HG02840 (cell line): ENCODE measurements around the gene RABGAP1L.
"Not testable (repeated sequence)": the region's sequence is repeated elsewhere in the genome, so short reads cannot be mapped to it uniquely, and the experiment has no call there.

Experiments
- ATAC-seq: cut with Tn5 transposase; IDR thresholded peaks from one replicate; pipeline ENCODE4 v1.9.1; 2021; ENCODE audit warnings: mild to moderate bottlenecking, moderate library complexity, moderate number of reproducible peaks; ENCODE audit not compliant: unreplicated experiment, low FRiP score

The RABGAP1L gene

DNA sequence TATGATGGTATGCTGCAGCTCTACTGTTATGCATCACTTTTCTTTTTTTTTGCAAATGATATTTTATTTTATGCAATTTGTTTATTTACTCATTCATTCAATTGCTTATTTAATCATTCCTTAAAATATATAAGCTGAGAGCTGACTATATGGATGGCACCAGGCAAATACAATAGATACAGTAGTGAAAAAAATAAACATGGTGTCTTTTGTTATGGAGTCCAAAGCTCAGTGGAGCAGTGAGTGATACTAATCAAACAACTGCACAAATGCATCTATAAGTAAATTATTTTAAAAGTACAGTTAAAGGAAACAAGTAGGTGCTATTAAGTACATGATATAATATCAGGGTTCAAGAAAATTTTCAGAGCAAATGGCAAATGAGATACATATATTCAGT lies 534.2 kb downstream of the RABGAP1L start:
- not testable (repeated sequence) for ATAC-seq

DNA sequence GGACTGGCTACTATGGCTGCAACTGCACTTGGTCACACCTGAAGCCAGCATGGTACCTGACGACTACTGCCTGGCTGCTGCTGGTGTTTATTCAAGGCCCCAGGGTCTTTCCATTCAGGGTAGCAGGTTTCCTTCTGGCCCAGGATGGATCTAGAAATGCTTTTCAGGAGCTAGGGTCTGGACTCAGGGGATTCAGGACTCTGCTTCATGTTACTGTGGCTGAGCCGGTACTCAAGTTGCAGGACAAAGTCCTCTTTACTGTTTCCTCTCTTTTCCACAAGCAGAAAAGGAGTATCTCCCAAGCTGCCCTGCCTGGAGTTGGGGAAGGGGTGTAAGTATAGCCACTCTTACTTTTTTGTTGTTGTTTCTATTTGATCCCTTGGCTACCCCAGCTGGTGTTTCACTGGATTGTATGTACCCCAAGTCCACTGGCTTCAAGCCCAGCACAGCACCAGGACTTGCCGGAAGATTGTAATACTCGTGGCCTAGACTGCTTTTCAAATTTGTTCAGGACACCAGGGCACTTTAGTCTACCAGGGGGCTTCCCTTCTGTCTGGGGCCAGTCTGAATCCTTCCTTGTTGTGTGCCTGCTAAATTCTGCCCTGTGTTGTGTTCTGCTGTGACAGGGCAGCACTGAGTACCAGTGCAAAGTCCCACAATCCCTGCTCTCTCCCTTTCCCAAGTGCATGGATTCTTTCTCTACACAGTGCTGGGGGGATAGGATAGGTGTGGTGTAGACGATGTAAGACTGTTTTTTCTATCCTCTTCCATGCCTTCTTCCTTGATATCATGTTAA lies 536.9 kb downstream of the RABGAP1L start:
- no peak for ATAC-seq

DNA sequence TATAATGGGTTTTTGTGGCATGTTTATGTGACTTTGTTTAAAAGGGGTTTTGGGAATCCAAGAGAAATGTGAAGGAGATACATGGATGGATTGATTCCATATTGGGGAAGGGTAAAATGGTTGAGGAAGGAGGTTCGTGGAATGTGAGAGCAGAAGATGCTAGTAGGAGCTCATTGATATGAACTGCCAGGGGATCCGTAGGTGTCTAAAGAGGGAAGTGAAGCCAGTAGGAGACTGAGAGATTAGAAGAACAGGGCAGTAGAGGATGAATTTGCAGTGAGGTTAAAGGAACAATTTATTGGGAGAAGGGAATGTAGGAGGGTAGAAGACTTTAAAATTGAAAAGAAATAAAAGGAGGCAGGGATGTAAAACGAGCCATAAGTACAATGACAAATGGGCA lies 541.0 kb downstream of the RABGAP1L start:
- ATAC-seq, result no peak

DNA sequence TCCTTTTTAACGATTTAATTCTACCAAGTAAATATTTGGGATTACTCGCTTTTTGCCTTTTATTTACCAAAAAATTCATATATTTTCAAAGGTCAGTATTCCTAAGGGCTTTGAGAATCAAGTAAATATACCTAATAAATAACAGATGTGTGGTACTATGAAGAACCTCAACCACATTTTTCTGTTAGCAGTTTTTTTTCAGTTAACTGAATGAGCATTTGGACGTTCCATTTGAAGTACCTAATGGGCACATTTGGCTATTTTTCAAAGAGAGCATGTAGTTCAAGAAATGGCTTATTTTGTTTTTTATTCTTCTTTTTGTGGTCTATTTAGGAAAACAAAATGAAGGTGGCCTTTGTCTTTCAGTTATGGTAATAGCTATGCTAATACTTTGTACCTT lies 541.5 kb downstream of the RABGAP1L start:
- ATAC-seq, result no peak

DNA sequence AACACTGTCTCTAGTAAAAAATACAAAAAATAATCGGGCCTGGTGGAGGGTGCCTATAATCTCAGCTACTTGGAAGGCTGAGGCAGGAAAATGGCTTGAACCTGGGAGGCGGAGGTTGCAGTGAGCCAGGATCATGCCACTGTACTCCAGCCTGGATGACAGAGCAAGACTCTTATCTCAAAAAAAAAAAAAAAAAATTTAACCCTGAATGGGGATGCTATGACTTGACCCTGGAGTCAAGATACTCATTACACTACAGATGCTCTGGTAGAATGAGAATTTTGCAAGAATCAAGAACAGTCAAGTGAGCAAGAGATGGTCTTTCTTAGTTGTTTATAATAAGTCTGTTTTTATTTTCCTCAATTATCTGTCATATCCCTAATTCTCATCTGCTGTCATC lies 542.2 kb downstream of the RABGAP1L start:
- ATAC-seq, result no peak

DNA sequence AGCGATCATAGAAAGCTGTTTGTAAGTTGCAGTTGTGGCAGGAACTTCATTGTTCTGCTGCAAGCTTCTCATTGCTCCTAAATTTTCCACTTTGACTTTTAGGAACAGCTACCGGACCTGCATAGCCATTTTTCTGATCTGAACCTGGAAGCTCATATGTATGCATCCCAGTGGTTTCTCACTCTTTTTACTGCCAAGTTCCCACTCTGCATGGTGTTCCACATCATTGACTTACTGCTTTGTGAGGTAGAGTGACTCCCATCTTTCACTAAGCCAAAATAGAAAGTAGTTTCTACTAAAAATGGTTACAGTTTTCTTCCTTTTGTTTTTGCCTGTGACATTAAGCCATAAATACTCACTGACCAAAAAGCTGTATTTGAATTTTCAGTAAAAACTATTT lies 542.7 kb downstream of the RABGAP1L start:
- ATAC-seq, result no peak

DNA sequence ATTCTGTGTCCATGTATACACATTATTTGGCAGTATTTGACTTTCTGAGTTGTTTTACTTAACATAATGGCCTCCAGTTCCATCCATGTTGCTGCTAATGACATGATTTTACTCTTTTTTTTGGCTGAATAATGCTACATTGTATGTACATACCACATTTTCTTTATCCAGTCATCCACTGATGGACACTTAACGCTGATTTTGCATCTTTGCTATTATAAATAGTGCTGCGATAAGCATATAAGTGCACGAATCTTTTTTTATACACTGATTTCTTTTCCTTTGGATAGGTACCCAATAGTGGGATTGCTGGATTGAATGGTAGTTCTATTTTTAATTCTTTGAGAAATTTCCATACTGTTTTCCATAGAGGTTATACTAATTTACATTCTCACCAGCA lies 544.0 kb downstream of the RABGAP1L start:
- ATAC-seq, result no peak

DNA sequence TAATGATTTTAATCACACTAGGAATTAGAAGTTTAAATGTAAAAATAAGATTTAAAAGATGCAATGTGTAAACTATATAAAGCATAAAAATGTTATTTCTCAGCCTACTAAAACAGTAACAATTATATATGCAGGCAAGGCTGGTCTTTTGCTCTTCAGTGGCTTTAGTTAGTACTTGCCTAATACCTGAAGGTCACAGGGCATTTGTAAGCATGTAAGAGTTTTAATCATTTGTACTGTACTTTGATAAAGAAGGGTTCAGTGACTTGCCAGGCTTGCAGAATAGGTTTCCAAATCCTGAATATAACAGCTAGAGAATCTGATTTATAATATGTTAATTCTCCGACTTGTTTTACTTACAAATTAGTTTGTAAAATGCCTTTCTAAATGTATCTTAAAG lies 545.0 kb downstream of the RABGAP1L start:
- no peak for ATAC-seq

DNA sequence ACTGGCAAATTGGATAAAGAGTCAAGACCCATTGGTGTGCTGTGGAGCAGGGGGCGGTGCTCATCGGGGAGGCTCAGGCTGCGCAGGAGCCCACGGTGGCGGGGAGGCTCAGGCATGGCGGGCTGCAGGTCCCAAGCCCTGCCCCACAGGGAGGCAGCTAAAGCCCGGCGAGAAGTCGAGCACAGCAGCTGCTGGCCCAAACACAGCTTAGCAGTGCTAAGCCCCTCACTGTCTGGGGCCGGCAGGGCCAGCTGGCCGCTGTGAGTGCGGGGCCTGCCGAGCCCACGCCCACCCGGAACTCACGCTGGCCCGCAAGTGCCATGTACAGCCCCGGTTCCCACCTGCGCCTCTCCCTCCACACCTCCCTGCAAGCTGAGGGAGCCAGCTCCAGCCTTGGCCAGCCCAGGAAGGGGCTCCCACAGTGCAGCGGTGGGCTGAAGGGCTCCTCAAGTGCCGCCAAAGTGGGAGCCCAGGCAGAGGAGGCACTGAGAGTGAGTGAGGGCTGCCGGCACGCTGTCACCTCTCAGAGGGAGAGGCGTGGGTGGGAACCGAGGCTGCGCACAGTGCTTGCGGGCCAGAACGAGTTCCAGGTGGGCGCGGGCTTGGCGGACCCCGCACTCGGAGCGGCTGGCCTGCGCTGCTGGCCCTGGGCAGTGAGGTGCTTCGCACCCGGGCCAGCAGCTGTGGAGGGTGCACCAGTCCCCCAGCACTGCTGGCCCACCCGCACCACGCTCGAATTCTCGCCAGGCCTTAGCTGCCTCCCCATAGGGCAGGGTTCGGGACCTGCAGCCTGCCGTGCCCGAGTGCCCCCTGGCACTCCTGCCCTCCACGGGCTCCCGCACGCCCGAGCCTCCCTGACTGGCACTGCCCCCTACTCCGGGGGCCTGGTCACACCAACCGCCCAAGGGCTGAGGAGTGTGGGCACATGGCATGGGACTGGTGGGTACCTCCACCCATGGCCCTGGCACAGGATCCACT lies 551.8 kb downstream of the RABGAP1L start:
- ATAC-seq, result no peak

DNA sequence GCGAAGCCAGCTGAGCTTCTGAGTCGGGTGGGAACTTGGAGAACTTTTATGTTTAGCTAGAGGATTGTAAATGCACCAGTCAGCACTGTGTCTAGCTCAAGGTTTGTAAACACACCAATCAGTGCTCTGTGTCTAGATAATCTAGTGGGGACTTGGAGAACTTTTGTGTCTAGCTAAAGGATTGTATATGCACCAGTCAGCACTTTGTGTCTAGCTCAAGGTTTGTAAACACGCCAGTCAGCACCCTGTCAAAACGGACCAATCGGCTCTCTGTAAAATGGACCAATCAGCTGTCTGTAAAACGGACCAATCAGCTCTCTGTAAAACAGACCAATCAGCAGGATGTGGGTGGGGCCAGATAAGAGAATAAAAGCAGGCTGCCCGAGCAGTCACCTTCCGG lies 552.5 kb downstream of the RABGAP1L start:
- not testable (repeated sequence) for ATAC-seq

DNA sequence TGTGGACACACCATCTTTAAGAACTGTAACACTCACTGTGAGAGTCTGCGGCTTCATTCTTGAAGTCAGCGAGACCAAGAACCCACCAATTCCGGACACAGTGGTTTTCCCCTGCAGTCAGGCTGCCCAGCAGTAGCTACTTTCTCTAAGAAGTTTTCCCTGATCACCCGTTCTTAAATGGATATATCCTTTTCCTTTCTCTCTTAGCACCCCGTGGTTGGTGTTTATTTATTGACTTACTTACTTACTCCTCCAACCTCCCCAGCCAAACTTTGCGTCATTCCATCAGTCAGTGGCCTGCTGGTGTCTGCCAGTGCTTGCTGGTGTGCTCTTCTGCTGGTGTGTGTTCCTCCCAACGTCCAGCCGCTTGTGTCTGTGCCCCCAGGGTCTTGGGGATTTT lies 553.2 kb downstream of the RABGAP1L start:
- ATAC-seq, result no peak

DNA sequence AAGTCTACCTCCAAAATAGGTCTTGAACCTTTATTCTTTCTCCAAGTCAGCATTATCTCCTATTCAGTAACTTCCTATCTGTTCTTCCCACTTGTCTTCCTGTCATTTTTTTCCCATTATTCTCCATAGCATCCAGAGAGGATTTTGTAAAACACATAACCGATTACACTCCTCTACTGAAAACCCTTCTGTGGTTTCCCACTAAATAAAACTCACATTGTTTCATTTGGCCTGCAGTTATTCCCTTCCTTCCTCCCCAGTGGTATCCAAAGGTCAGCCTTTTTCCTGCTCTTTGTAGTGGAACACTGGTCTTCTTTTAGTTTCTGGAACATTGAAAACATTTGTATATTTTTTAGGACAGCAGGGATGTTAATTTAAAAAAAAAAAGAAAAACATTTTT lies 554.5 kb downstream of the RABGAP1L start:
- ATAC-seq, result no peak

DNA sequence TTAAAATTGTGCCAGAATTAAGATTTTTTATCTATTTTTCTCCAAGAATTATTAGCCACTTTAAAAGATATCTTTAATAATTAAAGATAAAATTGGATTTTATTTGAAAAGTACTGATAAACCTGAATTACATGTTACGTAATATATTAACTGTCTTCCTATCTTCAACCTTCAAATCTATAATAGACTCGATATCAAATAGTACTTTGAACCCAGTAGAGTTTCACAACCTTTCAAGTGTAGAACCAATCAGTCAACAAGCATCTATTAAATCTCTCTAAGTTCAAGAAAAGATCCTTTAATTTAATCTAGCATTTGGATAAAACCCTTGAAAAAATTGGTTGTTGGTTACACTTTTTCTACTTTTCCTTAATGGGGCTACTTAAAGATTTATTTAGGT lies 559.9 kb downstream of the RABGAP1L start:
- ATAC-seq, result no peak

DNA sequence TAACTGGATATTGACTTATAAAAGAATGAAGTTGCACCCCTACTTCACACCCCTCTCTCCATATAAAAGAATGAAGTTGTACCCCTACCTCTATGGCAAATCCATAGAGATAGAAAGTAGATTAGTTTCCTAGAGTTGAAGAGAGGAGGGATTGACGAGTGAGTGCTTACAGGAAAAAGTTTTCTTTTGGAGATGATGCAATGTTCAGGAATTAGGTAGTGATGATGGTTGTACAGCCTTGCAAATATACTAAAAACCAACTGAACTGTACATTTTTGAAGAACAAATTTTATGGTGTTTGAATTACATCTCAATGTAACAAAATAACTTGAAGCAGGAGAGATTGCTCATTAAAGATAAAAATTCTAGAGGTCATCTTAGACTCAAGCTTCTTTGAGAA lies 561.3 kb downstream of the RABGAP1L start:
- ATAC-seq, result no peak

DNA sequence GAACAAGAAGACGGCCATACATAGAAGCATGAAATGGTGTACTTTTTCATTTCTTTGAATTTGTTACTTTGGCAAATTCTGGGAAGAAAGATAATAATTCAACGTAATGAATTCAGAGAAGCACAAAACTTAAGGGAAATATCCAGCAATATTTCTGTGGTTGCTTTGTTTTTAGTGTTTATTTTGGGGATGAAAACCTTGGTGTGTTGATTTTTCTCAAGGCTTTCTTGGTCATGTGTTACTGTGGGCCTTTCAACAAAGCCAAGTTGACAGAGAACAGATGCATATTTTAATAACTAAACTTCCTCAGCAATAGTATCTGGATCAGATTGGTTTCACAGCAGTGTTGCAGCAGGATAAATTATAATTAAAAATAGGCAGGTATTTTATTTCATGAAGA lies 561.9 kb downstream of the RABGAP1L start:
- no peak for ATAC-seq

DNA sequence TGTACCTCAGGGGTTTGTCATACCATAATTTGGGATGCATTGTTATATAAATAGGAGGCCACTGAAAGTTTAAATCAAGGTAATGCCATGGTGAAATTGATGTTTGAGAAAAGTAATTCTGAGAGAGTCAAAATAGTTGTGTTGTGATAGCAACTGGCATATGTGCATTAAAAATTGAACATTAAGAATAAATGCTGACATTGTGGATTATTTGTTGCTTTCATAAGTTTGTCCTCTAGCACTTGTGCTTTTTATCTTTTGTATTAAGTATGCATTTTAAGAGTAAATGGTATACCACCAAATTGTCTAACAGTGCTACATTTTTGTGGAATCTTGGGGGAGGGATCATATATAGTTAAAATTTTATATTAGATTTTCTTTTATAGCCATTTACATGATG lies 564.5 kb downstream of the RABGAP1L start:
- ATAC-seq, result no peak

DNA sequence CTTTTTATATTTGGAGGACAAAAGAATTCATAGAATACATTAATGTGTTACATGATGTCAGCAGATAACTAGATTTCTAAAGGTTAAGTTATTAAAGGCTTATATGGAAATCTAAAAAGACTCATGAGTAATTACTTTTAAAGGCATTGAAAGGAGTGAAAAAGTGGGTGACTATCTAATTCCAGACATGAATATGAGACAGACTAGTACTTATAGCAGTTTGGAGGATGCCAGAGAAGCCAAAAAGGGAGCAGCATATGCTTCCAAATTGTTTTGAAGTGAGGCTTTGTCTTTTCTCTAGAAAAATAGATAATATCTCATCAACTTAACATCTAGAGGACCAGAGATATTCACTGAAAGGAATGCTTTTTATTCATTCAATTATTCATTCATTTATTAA lies 564.9 kb downstream of the RABGAP1L start:
- no peak for ATAC-seq

DNA sequence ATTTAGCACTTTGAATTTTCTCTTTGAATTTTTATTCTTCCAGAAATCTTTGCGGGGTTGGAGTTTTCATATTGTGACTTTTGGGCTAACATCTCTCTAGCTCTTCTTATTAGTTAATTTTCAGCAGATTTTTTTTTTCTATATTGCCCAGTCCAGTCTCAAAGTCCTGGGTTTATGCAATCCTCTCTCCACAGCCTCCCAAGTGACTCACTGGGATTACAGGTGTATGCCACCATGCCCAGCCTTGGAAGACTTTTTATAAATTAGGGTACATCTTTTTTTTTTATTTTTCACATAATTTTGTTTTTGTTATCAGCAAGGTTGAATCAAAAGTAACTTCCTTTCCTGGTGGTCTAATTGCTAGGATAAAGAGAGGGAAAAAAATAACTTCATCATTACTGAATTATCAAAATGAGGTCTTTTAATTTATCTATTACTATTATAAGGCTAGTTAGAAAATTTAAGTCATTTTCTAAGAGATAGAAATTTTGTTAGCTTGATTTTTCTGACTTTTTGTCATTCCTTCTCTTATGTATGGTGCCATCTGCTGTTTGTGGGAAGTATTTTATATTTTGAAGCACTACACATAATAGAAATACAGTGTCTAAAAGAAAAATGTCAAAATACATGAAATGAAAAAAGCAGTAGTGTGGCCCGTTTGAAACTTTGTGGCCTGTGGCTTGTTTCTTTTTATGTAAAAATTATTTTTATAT lies 567.0 kb downstream of the RABGAP1L start:
- ATAC-seq, result no peak

DNA sequence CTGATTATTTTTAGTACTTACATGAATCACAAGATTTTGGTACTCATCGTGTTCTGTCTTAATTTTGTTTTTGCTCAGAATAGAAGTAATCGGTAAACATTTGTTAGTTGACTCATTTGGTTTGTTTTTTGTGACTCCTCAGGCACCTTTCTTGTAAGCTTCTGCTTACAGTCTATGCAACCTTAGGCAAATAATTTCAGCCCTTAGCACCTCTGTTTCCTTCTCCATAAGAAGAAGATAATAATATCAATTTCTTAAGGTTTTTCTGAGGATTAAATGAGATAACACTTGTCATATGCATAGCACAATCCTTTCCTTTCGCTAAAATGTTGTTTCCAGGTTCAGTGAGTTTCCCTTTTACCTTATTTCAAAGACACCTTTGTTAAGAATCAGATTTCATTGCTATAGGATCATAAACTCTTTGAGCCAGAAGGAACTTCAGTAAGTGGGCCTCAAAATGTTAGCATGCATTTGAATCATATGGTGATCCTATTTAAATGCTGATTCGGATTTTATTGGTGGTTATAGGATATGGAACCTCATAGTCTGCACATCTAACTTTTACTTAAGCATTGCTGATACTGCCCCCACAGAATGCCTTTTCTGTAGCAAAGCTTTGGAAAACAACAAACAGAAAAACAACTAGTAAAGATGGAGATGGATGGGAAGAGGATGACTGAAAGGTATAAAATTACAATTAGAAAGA lies 567.7 kb downstream of the RABGAP1L start:
- no peak for ATAC-seq

DNA sequence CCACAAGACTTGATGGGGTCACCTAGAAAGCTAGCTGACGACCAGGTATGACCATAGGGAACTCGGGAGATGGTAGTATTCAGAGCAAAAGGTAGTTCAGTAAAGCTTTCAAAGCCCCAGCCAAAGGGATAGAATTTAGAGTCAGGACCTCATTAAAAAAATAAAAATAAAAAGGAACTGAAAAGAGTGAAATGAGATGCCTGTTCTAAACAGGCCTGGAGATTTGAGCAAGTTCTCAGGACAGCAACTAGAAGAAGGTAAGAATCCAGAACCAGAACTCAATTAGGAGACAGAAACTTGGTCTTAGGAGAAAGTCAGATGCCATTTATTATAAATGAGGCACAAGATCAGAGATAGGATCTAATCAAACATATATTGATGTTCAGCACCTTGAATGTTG lies 575.0 kb downstream of the RABGAP1L start:
- no peak for ATAC-seq
